ENCODE data around the gene SLC4A3.

The SLC4A3 gene

DNA sequence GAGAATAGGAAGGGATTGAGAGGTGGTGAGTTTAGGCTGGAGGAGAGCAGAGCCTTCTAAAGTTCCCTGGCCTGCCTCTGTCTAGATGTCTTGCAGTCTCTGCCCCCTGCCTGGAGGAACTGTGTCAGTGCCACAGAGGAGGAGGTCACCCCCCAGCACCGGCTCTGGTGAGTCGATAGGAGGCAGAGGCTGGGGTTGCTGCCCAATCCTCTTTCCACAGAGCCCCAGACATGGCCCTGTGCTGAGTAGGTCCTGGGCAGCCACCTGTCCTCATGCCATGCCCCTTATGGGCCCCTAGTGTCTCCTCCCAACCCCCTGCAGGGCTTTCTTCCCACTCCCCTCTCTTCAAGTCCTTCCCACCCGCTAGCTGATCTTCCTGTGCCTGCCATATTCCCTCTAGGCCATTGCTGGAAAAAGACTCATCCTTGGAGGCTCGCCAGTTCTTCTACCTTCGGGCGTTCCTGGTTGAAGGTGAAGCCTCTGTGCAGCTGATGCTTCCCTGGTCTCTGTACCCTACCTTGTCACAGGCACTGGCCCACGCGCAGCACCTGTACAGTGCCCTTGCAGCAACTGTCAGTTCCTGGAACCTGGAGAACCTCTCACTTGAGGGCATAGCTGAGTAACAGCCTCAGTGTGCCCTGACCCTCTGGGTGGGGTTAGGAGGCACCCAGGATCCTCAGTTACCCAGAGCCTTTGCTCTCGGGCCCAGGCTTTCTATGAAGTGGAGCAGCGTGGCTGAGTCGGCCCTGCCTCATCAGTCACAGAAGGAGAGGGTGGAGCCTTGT is 13.2 kb upstream of the SLC4A3 start:
- no peak for ATAC-seq

DNA sequence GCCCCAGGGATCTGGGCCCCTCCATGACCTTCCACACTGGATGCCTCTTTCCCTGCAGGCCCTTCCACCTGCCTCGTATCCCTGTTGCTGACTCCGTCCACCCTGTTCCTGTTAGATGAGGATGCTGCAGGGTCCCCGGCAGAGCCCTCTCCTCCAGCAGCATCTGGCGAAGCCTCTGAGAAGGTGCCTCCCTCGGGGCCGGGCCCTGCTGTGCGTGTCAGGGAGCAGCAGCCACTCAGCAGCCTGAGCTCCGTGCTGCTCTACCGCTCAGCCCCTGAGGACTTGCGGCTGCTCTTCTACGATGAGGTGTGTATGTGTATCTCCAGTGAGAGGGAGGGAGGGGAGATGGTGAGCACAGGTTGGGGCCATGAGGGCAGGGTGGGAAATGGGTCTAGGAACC is 12.4 kb upstream of the SLC4A3 start:
- no peak for ATAC-seq

DNA sequence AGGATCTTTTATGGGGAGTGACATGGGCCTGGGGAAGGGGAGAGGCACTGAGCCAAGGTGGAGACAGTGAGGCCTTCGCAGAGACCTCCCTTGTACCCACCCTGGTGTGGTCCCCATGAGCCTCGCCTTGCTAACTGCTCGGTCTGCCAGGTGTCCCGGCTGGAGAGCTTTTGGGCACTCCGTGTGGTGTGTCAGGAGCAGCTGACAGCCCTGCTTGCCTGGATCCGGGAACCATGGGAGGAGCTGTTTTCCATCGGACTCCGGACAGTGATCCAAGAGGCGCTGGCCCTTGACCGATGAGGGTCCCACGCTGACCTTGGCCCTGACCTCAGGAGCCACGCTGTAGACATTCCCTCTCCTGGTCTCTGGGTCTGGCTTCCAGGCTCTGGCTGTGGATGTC is 11.5 kb upstream of the SLC4A3 start:
- ATAC-seq: no peak

DNA sequence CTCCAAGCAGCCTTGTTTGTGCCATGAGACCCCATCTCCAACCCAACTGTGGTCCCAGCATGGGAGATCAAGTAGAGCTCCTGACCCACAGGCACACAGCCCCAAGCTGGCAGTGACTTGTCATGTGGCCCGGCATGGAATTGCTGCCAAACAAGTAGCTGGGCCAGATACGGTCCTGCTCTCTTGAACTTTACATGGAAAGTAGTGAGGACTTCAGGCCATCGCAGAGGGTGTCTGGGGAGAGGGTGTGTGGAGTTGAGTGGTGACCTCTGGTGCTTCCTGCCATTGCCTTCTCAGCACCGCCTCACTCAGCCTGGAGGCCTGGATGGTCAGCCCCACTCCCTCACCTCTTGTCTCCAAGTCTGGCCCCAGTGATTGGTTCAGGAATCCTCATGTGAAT is 10.9 kb upstream of the SLC4A3 start:
- no peak for ATAC-seq

DNA sequence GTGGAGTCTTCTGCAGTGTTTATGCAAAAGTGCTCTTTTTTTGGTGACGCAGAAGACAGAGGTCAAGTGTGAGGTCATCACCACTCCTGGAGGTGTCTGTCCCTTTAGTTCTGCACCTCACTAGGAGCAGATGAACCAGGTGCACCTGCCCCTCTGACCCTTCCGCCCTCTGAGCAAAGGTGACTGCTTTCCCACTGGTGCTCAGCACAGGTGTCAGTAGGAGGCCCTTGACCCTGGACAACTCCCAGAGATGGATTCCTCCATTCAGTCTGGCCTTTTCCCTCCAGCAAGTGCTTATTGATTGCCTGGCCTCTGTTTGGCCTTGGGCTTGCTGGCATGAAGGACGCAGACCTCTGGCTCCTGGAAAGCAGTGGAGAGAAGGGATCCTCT is 8.7 kb upstream of the SLC4A3 start:
- ATAC-seq: no peak

DNA sequence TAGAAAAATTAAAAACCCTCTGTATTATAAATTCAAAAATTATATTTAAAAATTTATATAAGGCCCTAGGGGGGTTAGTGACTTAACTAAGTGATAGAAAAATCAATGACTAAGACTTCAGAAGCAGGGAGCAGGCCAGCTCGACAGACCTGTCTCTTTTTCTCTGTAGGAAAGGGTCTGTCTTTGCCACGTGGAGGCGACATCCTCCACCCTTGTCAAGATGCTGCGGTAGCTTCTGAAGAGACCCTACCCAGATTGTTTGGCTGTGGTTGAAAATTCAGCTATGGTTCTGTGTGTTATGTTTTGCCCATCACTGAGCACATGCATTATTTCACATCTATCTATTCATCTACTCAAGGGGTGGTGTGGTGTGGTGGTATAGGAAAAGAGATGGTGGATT is 8.2 kb upstream of the SLC4A3 start:
- ATAC-seq: no peak

DNA sequence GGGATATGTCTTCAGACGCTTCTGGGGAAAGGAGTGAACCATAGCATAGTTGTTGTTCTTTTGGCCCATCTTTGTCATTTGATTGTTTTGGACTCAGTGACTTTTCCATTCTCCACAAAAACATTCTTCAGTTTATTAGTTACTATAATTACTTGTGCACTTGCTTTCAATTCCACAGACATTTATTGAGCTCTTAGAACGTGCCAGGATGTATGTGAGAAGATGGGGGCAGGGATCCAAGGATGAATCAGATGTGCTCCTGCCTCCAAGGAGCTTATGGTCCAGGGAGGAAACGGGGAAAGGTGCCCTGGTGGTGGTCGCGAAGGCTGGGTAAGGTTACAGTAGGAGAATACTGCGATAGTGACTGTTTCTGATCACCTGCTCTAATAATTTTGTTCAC is 6.9 kb upstream of the SLC4A3 start:
- no peak for ATAC-seq

DNA sequence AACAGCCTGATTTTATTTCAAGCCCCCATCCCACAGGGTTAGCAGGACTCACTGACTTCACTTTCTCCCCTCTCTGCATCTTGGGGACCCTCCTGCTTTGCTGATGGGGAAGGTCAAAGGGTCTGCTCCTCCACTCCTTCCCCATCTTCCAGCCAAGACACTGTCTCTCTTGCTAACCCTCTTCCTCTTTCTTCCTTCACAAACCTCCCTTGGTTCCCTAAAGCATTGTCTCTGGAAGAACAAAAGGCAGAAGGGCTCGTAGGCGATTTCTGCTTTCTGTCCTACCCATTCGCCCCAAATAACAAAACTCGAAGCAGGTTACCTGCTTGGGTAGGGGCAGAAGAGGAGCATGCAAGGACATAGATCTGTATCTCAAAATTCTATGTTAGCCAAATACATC is 5.5 kb upstream of the SLC4A3 start:
- no peak for ATAC-seq

DNA sequence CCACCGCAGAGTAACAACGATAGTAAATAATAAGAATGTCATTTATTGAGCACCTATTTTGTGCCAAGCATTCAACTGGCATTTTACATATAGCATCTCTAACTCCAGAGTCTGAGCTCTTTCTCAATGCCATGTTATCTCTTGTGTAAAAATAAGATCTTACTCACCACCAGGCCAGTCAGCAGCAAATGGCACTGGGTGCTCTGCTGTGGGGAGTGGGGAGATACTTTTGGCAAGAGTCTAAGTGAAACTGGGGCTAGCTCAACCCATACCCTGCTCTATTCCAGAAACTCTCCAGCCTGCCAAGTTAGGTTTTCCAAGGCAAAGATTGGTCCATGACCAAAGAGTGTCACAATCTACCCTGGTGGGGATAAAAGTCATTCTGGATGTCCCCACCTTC is 5.0 kb upstream of the SLC4A3 start:
- no peak for ATAC-seq

DNA sequence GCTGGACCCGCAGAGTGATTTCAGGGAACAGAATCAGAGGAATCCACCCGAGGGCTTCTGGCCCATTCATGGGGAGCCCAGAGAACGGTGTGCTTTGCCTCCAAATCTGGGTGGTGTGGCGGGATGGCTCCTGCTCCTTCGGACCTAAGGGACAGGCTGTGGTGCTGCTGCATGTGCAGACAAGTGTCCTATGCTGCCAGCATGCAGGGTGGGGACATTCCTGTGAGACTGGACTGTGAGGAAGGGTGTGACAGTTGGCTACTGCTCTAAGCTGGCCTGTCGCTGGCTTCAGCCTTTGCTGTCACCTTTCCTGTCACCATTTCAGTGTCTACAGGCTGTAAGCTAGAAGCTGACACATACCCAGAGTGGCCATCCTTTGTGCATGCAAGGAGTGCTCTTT is 2.9 kb upstream of the SLC4A3 start:
- no peak for ATAC-seq

DNA sequence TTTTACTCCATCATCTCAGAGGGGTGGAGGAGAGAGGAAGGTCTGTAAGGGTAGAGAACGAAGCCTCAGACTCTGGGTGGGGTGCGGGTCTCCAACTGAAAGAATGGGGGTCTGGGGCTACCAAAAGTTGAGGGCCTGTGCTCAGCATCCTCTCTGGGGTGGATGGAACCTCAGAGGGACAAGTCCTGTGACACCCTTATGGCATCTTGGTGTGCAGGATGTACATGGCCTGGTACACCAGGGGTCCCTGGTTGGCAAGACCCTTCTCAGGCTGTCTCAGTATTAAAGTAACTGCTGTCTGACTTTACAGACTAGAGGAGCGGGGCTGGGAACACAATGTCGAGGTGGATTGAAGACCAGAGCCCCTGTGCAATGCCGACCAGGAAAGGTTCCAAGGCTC is 2.3 kb upstream of the SLC4A3 start:
- ATAC-seq: no peak

DNA sequence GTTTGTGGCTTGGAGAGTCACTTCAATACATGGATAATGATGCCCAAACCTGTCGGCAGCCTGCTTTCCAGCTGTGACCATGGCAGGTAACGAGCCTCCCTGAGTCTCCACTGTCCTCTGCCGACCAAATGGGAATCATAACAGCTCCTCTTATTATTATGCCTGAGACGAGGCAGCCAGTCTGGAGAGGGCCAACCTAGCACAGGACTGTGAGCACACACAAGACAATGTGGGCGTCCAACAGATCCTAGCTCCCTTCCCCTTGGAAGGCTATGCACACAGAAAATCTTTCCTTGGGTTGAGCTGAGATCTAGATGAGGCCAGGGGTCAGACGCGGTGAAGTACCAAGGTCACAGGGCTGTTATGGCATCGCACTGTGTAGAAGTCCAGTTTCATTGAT is 890 bp upstream of the SLC4A3 start:
- no peak for ATAC-seq

DNA sequence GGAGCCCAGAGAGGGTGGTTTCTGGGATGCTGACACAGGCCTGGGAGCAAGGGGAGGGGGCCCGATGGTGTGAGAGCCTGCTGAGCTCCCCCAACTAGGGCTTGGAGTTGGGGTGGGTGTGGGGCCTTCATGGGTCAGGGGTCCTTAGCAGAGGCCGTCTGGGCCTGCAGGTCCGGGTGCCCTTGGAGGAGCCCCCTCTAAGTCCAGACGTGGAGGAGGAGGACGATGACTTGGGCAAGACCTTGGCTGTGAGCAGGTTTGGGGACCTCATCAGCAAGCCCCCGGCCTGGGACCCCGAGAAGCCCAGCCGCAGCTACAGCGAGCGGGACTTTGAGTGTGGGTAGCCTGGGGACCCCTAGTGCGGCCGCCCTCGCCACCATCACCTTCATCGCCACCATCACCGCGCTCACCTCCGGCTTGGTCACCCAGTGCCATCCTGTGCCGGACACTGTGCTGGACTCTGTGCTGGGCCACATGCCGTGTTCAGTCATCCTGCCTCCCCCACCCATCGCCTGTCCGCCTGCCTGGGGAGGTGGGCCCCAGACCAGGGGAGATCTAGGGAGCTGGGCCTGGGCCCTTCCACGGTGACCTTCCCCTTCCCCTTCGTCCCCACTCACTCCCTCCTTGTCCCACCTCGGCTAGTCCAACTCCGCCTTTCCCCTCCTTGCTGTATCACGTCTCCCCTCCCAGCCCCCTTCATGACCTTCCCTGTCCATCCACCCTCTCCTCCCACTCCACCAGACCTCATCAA is 980 bp downstream of the SLC4A3 start:
- no peak for ATAC-seq

DNA sequence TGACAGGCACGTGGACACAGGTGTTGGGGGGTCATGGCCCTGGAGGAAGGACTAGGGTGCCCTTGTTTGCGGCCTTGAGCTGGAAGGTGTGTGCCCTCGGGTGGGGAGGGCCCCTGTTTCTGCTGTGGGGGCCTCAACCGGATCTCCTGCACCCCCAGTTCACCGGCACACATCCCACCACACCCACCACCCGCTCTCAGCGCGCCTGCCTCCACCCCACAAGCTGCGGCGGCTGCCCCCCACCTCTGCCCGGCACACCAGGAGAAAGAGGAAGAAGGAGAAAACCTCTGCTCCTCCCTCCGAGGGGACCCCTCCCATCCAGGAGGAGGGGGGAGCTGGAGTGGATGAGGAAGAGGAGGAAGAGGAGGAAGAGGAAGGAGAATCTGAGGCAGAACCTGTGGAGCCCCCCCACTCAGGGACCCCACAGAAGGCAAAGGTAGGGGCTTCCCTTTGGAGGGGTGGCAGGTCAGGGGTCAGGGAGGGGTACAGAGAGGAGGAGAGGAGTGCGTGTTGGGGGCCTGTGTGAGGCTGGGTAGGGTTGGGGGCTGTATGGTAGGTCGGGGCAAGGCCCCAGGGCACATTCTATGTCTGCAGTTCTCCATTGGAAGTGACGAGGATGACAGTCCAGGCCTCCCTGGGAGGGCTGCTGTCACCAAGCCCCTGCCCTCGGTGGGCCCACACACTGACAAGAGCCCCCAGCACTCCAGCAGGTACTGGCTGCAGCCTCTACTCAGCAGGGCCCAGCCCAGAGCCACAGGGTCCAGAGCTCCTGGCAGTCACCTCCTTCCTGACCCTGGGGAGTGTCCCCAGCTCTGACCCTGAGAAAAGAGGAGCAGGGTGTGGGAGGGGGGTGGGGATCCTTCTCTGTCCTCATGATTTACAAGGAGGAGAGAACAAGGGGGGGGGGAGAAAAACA is 1.8 kb downstream of the SLC4A3 start:
- no peak for ATAC-seq

DNA sequence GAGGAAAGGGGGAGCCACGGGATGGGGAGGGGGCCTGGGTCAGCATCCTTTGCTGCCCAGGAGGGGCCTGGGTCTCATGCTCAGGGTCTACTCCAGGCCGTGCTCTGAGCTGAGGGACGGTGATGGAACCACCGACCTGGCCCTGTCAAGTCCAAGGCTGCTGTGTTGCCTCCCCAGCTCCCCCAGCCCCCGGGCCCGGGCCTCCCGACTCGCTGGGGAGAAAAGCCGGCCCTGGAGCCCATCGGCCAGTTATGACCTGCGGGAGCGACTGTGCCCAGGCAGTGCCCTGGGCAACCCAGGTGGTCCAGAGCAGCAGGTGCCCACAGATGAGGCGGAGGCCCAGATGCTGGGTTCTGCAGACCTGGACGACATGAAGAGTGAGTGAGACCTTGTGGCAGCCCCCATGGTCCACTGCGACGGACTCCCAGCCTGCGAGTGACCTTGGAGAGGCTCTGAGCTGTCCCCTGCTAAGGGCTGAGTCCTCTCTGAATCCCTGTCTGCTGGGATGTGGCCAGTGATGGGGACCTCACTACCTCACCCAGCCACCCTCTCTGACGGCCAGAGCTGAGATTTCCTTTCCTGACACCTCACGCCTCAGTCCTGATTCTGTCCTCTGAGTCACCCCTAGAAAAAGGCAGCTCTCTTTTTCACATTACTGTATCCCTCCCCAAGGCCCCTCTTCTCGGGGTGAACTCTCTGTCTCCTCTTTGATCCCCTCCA is 2.7 kb downstream of the SLC4A3 start:
- ATAC-seq: no peak

DNA sequence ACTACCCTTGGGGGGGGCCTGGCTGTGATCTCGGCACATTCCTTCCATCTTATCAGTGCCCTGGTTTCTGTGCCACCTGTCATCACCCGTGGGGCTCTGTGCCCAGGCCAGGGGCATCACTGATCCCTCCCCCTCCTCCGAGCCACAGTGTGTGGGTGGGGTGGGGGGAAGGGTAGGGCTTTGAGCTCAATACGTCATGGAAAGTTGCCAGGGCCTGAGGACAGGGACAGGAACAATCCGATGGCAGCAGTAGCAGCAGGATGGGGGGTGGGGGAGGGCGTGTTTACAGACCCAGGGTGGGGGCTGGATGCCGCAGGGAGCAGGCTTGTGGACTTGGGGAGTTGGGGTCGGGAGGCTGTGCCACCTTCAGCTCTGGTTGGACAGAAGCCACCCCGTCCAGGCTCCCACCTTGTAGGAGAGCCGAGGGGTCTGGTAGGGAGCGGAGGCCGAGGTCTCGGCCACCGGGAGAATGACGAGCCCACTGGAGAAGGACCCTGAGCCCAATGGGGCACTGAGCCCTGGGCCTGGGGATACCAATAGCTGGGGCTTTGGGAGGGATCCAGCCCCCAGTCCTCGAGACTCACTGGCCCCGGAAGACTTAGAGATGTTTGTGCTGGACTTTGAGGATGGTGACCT is 3.5 kb downstream of the SLC4A3 start:
- no peak for ATAC-seq

DNA sequence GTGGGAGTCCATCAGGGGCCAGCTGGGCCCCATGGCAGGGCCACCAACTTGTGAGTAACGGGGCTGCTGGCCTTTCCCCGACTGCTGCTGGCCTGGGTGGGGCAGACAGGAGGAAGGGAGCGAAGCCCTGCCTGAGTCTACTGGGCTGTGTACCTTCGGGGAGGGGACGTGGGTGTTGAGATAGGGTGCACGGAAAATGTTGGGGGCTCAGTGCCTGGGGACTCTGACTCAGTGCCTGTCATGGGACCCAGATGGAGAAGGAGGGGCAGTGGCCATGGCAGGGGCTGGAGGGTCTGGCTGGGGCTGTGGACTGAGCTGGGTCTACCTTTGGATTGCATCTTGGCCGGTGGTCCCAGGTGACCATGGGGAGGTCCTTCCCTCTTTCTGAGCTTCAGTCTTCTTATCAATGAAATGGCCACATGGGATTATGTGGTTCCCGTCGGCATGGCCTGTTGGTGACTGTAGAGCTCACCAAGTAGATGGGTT is 4.0 kb downstream of the SLC4A3 start:
- ATAC-seq: no peak

DNA sequence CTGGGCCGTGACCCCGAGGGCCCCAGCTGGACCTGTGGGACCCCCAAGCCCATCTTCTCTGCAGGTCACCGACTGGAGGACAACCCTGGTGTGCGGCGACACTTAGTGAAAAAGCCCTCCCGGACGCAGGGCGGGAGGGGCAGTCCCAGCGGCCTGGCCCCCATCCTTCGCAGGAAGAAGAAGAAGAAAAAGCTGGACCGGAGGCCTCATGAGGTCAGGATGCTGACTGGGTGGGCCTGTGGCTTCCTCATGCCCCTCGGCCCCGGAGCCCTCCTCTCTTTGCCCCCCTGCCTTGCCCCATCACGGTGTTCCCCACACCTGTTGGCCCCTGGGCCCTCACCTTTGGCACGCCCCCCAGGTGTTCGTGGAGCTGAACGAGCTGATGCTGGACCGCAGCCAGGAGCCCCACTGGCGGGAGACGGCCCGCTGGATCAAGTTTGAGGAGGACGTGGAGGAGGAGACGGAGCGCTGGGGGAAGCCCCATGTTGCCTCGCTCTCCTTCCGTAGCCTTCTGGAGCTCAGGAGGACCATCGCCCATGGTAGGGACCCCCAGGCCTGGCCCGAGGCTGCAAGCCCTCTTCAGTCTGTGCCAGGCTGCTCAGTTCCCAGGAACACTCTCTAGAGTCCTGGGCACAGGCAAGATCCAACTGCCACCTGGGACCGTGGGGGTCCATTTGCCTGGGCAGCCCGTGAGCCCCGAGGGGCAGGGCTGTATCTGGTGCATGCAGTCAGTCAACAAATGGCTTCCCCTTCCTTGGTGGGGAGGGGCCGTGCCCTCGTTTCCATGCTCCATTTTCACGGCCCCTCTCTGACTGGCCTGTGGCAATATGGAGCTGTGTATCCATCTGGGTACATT is 4.7 kb downstream of the SLC4A3 start:
- no peak for ATAC-seq

DNA sequence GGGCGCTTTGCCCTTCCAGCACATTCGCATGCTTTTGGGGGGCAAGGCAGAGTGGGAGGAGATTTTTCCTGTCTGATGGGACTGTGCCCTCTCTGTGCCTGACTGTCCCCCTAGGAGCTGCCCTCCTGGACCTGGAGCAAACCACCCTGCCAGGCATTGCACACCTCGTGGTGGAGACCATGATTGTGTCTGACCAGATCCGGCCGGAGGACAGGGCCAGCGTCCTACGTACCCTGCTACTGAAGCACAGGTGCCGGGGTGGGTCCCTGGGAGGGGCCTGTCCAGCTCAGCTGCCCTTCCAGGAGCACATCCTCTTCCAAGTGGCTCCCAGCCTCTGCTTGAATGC is 5.3 kb downstream of the SLC4A3 start:
- no peak for ATAC-seq

DNA sequence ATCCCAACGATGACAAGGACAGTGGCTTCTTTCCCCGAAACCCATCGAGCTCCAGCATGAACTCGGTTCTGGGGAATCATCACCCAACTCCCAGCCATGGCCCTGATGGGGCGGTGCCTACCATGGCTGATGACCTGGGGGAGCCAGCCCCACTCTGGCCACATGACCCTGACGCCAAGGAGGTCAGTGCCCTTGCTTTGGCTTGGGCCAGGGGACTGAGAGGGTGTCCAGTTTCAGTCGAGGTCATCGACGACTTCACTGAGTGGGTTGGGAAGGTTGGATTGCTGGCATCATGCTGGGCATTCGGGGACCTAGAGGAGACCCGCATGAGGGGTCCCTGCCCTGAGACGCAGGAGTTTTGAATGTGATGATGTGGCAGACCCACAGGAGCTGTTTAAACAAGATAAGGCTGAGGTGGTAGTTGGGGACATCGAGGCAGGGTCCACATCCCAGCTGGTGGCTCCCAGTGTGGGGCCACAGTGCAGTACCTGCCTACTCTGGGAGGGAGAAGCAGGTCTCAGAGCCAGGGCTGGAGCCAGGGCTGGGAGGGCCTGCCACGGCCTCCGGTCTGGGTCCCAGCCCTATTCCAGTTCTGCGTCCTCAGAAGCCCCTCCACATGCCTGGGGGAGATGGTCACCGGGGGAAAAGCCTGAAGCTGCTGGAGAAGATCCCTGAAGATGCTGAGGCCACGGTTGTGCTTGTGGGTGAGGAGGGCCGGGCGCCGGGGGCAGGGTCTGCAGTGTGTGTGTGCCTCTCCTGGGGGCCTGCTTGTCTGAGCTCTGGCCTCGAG is 6.0 kb downstream of the SLC4A3 start:
- no peak for ATAC-seq
